Gastrocnemius medialis (tissue), 4 donors: ENCODE measurements around the gene LPAR1.

Source experiments
- CTCF ChIP-seq, 5 experiments: fragments of 450-650 bp in 3 of 5; fragments of 200-600 bp in 2 of 5; sonication (generic) in 2 of 5; IDR thresholded peaks in 4 of 5; conservative IDR thresholded peaks in 1 of 5; 1 replicate in 4 of 5; 2 replicates in 1 of 5; pipeline ENCODE4 v1.5.1; 2016 to 2019; ENCODE audit warnings: antibody characterized with exemption in 5 of 5, mild to moderate bottlenecking in 3 of 5, moderate library complexity in 3 of 5
- POLR2A ChIP-seq, 2 donors: fragments of 450-650 bp; IDR thresholded peaks; one replicate each; pipeline ENCODE4 v1.6.1; 2017; ENCODE audit warnings: antibody characterized with exemption in 2 of 2, mild to moderate bottlenecking in 2 of 2, moderate library complexity in 2 of 2

- TF ChIP-seq POLR2A (IDR thresholded peaks at IDR 0.05) (no peak), CTCF (IDR thresholded peaks at IDR 0.05 in 4 of 5, conservative IDR thresholded peaks at IDR 0.05 in 1 of 5) (no peak)
Observed at GRCh38 chr9:110850401-110851135, 187.7 kb downstream of the LPAR1 start.
